Stomach (tissue), 4 donors: Measurements from ENCODE around the gene TYRO3.

ENCODE experiments used
- EP300 ChIP-seq: sonication (generic); formaldehyde crosslinking; IDR thresholded peaks from one replicate; pipeline ENCODE4 v1.6.1; 2017; ENCODE audit warnings: antibody characterized with exemption
- POLR2A ChIP-seq, 4 donors: fragments of 450-650 bp; IDR thresholded peaks; one replicate each; pipeline ENCODE4 v1.6.1; 2016; ENCODE audit warnings: antibody characterized with exemption in 4 of 4, control low read depth in 2 of 4, mild to moderate bottlenecking in 1 of 4, moderate library complexity in 1 of 4
- POLR2AphosphoS5 ChIP-seq, 3 donors: sonication (generic); formaldehyde crosslinking; IDR thresholded peaks; one replicate each; pipeline ENCODE4 v1.6.1; 2016; ENCODE audit warnings: antibody characterized with exemption in 3 of 3
- TF ChIP-seq, protein P1 (sequence below), 7 experiments: fragments of 450-650 bp in 4 of 7; fragments of 200-600 bp in 3 of 7; sonication (generic) in 3 of 7; IDR thresholded peaks; one replicate each; pipeline ENCODE4 v1.5.1; 2016 to 2019; ENCODE audit warnings: antibody characterized with exemption in 7 of 7, control low read depth in 2 of 7, mild to moderate bottlenecking in 1 of 7

DNA sequence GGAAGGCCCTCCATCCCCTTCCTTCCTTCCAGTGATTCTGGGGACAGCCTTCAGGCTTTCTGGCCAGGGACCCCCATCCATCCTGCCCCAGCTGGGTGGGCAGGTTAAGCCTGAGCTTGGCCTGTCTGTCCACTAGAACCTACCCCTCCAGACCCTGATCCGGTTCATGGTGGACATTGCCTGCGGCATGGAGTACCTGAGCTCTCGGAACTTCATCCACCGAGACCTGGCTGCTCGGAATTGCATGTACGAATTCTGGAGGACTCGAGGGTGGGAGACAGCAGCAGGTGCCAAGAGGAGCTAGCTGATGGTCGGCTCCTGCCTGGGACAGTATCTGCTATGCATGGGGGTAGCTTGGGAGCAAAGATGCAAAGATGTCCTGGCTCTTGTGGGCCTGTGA, 13.9 kb downstream of the TYRO3 start:
- TF ChIP-seq EP300 (no peak), POLR2AphosphoS5 (IDR thresholded peaks at IDR 0.05) (no peak), POLR2A (IDR thresholded peaks at IDR 0.05) (no peak)
- TF ChIP-seq, protein P1, sequence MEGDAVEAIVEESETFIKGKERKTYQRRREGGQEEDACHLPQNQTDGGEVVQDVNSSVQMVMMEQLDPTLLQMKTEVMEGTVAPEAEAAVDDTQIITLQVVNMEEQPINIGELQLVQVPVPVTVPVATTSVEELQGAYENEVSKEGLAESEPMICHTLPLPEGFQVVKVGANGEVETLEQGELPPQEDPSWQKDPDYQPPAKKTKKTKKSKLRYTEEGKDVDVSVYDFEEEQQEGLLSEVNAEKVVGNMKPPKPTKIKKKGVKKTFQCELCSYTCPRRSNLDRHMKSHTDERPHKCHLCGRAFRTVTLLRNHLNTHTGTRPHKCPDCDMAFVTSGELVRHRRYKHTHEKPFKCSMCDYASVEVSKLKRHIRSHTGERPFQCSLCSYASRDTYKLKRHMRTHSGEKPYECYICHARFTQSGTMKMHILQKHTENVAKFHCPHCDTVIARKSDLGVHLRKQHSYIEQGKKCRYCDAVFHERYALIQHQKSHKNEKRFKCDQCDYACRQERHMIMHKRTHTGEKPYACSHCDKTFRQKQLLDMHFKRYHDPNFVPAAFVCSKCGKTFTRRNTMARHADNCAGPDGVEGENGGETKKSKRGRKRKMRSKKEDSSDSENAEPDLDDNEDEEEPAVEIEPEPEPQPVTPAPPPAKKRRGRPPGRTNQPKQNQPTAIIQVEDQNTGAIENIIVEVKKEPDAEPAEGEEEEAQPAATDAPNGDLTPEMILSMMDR (IDR thresholded peaks at IDR 0.05): no peak
